Esophagus mucosa (tissue), 1 donor: ENCODE data around the gene SRD5A2. TPM values are rescaled to one million over a fixed set of nuclear protein-coding genes. Genes with fewer than 3 reads are reported as not detected.
A peak's percentile ranks its signal among the peaks of the same experiment; 100 is the strongest.

Experiments used
- ATAC-seq: fragments of 200-7000 bp; cut with Tn5 transposase; one replicate; pipeline ENCODE4 v1.9.1; 2020
- total RNA-seq: library from RNA; stranded (reverse); gene quantifications from one replicate; pipeline ENCODE4 v1.2.4, GENCODE V29; 2023
- donor health status: DM: yes; HTN: yes; CAD: no.

SRD5A2 gene
- total RNA-seq, 1 donor from 2014 or later, result not detected

DNA sequence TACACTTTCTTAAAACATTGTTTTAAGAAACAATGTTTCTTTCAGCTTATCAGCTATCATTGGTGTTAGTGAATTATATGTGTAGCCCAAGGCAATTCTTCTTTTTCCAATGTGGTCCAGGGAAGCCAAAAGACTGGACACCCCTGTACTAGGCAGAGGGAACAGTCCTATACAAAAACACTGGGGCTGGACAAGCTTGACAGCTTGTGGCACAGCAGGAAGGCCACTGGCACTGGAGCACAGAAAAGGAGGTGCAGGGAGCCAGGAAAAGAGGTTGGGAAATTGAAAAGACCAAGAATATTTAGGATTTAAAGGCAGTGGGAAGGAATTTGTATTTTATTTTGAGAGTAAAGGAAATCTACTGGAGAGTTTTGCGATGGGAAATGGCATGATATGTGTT is 47.7 kb downstream of the SRD5A2 start:
- ATAC-seq, result no peak

DNA sequence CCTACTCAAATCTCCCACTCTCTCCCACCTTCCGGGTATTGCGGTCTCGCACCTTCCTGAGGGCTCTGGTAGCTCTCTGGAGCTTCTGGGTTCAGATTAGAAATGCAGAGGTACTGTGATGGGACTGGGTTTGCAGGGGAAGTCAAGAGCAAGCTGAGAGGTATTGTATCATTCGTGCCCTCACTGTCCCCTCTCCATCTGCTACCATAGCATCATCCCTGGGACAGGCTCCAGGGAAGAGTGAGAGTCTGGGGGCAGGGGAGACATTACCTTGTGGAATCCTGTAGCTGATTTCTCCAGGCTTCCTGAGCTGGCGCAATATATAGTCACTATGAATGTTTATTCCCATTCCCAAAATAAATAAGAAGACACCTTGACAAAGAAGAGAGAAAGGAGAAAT is 49.6 kb downstream of the SRD5A2 start:
- ATAC-seq, result no peak

DNA sequence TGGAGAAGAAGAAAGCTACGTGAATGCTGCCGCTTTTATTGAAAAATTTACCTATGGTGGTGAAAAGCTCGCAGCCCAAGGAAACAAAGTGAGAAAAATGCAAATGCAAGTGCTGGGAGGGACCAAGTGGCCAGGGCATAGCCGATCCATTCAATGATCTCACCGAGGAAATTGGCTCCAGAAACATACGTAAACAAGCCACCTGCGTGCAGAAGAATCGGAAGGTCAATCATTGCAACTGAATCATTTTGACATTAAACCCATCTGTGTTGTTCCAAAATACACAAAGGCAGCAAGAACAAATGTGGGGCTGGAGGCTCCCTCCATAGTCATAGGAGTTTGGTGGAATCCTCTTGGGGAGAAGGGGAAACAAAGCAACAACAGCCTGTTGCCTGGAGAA is 51.5 kb downstream of the SRD5A2 start:
- no peak for ATAC-seq

DNA sequence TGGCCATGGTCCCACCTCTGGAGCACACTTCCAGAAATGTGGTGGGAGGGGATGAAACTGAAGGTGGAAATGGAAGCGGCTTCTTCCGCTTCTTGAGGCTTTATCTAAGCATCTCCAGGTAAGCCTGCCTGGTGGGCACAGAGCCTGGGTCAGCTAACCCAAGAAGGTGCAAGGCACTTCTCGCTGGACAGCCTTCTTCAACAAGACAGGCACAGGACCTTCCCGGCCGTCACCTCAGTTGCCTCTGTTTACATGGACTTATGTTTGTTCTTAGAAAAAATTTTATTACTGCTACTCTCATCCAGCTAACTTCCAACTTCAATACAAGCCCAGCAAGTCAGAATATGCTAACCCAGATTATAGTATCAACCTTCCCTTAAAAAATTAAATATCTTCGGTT is 51.9 kb downstream of the SRD5A2 start:
- no peak for ATAC-seq

DNA sequence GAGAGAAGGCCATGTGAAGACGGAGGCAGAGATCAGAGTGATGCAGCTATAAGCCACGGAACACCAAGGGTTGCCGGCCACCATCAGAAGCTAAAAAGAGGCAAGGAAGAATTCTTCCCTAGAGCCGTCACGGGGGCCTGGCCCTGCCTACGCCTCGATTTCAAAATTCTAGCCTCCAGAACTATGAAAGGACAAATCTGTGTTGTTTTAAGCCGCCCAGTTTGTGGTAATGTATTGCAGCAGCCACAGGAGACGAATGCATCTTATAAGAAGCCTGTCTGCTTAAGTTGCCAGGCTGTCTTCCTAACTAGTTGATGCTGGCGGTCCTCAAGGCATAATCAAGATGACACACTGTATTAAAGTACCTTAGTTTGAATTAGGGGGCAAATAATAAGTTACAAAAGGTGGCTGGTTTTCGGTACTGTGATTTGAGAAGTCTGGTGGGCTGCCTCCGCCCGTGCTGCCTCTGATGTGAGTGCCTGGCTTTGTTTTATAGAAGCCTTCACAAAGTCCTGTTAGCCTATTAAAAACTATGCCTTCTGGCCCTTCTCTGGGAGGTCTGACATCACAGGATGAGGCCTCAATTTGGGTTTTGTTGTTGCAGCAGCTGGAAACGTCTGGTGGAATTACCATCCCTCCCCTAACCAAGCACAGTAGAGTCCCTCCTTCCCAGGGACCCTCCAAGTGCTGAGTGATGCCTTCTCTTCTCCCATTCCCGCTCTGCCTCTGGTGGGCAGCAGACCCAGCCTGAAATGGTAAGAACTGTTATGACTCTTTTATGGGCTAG is 53.6 kb downstream of the SRD5A2 start:
- no peak for ATAC-seq

DNA sequence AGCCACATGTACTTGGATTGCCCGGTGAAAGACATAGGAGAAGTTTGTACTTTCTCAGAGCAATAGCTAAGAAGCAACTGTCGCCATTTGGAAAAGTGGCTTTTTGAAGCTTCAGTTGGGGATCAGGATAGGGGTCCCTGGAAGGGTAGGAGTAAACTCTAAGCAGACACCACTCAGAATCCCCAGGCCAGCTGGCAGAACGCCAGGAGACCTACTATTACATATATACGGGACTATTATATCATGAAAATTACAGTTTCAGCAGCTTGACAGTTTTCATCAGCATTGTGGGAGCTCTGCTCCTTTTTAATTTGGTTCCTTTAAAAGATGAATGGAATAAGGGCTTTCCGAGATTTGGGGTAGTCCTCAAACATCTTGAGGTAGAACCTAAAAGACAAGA is 54.9 kb downstream of the SRD5A2 start:
- no peak for ATAC-seq

DNA sequence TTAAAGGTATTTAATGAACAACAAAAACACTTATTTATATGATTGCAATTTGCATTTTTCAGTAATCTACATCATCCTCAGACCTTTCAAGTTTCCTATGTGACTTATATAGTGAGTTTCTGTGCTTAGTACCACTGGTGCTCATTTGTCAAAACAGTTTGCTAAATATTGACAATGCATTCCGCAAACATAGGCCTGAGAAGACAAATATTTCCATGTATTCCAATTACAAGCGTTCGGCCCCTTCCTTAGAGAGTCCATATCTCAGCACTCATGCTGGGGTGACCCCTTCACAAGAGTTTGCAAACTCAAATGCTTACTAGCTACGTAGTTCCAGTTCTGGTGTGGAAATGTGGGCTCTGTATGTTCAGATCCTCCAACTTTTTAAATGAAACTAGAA is 56.1 kb downstream of the SRD5A2 start:
- no peak for ATAC-seq

DNA sequence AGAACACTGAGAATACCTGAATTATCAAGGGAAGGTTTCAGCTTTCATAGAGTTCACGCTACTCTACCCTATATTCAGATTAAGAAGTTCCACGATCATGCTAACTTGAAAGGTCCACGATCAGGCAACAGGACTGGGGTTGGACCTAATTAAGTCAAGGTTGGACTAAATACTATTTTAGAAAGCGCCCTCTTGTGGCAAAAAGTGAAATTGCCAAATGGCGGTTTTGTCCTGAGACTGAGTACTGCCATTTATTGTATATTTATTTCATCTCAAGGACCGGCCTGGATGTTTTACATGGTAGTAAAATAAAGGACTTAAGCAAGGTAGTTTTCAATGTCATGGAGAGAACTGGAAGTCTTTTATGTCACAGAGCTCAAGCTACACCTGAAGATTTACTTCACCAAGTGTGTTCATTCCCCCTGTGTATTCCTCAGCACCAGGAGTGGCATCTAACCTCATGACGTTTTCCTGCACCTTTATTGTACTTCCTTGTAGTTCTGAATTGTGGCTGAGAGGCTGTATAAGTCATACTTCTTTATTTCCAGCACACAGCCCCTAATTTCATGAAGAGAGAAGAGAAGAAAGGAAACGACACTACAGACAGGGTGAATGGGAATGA is 56.8 kb downstream of the SRD5A2 start:
- ATAC-seq, result peak; percentile 35

DNA sequence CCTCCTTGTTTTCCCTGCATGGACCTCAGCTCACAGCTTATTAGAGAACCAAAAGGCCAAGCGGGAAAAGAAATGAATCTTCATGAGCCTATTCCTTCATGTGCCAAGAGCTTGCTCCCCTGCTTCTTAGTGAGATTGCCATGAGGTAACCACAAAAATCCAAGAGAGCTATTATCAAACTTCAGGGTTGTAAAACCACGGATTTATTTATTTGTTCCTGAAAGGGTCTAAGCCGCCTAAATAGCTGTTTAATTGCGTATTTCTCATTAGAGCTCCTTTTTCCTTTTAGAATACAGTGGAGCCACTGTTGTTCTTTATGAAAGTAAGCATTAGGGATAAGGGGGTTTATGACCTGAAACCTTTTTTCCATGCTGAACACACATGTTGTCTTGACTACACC is 58.0 kb downstream of the SRD5A2 start:
- ATAC-seq, result no peak

DNA sequence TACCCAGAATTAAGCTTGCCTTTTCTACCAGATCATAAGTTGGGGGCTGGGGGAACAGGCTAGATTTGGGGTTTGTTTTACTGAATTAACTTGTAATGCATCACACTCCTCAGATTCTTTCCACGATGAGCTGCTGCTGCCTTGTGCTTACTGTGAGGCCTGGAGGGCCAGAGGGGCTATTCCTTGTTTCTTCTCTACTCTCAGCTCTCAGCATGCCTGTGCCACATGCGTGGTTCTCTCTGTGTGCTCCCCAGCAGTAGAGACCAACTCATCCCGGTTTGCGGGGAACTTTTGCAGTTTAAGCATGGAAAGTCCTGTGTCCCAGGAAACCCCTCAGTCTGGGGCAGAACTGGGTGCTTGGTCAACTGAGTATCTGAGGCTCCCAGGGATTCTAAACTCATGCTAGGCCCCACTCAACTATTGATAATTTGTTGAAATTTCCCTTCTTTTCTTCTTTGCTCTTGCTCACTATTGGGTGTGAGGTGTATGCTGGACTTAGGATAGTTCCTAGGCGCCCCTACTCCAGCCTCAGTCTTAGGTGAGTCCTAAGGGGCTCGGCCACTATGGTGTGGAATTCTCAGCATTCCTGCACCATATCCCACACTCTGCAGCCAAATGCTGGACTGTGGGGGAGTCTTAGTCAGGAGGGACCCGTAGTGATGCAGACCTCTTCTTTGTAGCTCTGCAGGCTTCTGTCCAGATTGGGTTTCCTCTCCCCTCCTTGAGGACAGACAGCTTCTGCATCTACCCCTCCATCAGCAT is 63.1 kb downstream of the SRD5A2 start:
- no peak for ATAC-seq

DNA sequence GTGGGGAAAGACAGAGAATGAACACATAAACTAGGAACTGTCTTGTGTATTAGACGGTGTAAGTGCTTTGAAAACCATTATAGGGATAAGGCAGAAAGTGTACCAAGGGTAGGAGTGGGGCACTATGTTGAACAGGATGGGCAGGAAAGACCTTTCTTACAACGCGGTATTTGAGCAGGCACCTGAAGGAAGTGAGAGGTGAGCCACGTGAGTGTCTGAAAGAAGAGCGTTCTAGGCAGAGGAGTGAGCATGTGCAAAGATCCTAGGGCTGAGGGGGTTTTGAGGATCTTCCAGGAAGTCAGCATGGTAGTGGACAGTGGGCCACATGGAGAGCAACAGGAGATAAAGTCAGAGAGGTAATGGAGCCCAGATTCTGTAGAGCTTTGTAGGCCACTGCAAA is 65.2 kb downstream of the SRD5A2 start:
- ATAC-seq, result no peak

DNA sequence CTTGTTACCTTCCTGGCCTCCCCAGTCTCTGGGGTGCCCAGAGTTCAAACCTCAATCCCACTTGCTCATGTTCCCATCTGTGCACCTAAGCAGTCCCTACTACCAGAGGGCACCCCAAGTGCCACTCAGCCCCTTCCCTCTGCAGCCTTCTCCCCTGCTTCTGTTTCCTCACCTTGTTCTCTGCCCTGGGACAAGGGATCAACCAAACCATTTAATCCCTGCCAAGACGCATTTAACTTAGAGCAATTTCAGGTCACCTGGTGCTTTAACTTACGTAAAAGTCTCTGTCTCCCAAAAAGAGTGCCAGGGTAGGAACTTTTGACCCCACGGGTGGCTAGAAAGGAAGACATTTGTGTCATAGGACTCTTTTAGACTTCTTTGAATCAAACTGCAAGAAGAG is 67.2 kb downstream of the SRD5A2 start:
- ATAC-seq, result no peak

DNA sequence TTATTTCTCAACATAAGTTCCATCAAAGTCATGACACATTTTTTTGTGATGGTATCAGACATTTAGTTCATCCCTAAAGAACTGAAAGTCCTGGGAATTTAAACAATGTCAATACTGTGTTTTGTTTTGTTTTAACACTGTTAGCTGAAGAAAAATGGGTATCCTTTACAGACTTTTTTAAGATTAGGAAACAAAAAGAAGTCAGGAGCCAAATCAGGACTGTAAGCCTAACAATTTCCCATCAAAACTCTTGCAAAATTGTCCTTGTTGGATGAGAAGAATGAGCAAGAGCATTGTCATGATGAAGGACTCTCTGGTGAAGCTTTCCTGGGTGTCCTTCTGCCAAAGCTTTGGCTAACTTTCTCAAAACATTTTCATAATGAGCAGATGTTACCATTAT is 69.4 kb downstream of the SRD5A2 start:
- ATAC-seq, result no peak

DNA sequence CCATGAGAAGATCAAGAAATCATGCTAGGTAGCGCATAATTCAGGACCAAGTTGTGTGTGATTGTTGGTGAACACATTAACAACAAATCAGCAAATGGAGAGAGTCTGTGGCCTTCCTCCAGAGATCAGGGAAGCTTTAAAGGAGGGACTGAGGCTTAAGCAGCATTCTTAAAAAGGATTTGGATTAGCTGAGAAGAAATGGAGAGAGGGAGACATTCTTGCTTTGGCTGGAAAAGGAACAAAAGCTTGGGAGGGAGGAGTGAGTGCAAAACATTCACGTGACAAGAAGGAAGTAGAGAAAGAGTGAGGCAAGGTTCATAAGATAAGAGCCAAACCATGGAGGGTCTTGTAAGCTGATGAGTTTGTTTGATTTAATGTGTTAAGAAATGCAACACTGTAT is 75.6 kb downstream of the SRD5A2 start:
- ATAC-seq, result no peak

DNA sequence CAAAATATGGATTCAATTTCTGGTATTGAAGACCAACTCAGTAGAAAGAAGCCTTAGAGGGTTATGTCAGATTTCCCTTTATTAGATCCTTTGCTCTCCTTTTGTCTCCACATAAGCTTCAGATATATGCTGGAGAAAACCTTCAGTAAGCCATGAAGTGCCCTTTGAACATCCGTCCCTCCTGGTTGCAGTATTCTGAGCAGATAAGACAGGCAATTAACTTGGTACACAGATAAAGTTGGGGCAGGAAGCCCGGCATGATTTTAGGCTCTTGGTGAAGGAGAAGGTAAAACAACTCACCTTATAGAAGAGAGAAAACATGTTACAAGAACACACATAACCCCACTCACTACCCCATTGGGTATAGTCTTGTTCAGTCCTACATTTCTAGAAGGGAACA is 76.4 kb downstream of the SRD5A2 start:
- no peak for ATAC-seq

DNA sequence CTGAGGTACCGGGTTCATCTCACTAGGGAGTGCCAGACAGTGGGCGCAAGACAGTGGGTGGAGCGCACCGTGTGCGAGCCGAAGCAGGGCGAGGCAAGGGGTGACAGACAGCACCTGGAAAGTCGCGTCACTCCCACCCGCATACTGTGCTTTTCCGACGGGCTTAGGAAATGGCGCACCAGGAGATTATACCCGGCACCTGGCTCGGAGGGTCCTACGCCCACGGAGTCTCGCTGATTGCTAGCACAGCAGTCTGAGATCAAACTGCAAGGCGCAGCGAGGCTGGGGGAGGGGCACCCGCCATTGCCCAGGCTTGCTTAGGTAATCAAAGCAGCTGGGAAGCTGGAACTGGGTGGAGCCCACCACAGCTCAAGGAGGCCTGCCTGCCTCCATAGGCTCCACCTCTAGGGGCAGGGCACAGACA is 84.3 kb downstream of the SRD5A2 start:
- ATAC-seq, result peak; percentile 90

DNA sequence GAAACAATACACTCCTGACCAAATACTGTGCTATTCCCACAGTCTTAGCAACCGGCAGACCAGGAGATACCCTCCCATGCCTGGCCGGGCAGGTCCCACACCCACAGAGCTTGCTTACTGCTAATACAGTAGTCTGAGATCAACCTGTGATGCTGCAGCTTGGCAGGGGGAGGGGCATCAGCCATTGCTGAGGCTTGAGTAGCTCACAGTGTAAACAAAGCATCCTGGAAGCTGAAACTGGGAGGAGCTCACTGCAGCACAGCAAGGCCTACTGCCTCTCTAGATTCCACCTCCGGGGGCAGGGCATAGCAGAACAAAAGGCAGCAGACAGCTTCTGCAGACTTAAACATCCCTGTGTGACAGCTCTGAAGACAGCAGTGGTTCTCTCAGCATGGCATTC is 91.4 kb downstream of the SRD5A2 start:
- peak; percentile 96 for ATAC-seq

DNA sequence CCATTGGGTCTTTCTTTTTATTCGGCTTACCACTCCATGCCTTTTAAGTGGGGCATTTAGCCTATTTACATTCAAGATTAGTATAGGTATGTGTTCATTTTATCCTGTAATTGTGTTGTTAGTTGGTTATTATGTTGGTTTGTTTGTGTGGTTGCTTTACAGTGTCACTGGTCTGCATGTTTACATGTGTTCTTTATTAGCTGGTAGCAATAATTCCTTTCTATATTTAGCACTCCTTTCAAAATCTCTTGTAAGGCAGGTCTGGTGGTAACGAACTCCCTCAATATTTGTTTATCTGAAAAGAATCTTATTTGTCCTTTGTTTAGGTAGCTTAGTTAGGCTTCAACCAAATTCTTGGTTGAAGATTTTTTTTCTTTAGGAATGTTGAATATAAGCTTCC is 97.5 kb downstream of the SRD5A2 start:
- no peak for ATAC-seq

DNA sequence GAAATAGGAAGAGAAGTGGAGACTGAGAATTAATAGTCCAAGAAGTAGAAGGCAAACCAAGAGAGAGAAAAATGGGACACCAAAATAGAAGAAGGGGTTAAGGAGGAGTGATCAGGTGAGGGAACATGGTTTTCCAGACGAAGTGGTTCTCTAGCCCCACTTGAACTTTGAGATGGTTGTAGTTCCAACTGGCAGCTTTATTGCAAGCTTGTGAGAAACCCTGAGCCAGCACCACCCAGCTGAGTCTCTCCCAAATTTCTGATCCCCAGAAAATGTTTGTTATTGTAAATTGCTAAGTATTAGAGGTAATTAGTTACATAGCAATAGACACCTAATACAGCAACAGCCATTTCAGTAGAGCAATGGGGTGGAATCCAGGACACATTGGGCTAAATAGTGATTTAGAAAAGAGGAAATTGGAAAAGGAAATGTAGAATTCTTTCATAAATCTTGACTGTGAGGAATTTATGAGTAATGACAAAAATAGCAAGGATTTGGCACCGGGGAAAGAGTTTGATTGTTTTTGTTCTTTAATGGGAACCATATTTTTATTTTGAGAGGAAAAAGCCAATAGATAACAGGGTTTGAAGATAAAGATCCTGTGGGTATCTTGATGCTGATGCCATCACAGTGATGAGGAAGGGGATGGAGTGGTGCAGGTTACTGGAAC is 104.1 kb downstream of the SRD5A2 start:
- ATAC-seq, result no peak

DNA sequence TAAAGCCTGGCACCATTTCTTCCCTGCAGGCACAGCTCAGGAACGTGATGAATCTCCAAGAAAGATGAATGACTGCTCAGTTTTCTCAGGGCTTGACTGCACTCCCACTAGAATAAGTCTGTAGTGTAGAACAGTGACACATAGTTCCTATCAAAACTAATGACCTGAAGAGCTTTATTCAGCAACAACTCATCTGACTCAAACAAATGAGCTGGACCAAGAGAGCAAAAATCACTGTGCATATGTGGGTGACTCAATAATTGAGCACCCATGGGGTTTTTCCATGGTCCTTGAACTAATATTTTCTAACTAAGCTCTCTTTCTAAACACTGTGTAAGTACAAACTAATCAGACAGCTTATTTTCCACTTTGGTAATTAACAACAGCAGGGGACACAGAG is 105.0 kb downstream of the SRD5A2 start:
- ATAC-seq, result peak; percentile 88

DNA sequence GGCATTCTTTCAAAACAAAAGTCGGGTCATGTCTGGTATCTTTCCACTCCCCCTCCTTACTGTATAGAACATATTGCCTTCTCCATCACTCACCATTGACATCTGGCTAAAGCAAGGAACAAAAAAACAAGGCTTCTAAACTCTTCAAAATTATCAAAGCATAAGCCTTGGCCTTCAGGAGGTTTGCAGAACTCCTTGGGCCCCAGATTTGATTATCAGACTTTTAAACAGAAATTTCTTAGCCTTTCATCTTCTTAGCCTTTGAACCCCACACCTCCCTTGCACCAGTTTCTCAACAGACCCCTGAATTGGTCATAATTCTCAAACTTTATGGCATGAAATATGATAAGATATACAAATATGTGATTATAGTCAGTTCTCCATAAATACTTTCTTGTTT is 106.4 kb downstream of the SRD5A2 start:
- no peak for ATAC-seq
